Fibroblast of upper back skin (primary cell): ENCODE data around the gene RASSF8.

ENCODE experiments used
- DNase-seq: peaks from one replicate; pipeline ENCODE4 v3.0.0-alpha.2; 2013

Gene RASSF8

GRCh38 chr12:25993901-25994651, 35.6 kb downstream of the RASSF8 start:
- DNase-seq = peak; percentile 95

GRCh38 chr12:25994901-25995625, 36.6 kb downstream of the RASSF8 start:
- peak; percentile 35 for DNase-seq

DNA sequence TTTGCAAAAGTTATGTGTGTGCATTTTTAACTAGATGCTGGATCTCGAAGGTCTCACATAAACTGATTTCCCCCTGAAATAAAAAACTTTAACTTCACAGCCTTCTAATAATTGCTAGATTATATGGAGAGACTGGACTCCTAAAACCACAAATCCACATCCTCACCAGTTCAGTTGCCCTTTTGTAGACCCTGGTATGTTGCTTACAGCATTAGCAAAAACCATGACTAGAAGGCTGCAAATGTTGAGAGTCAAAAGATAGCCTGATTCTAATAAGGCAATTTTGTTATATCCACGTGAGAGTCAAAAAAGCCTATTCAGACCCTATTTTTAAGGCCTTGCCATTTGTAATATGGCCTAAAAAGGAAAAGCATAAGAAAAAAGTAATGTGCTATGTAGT, 37.4 kb downstream of the RASSF8 start:
- peak; percentile 59 for DNase-seq

DNA sequence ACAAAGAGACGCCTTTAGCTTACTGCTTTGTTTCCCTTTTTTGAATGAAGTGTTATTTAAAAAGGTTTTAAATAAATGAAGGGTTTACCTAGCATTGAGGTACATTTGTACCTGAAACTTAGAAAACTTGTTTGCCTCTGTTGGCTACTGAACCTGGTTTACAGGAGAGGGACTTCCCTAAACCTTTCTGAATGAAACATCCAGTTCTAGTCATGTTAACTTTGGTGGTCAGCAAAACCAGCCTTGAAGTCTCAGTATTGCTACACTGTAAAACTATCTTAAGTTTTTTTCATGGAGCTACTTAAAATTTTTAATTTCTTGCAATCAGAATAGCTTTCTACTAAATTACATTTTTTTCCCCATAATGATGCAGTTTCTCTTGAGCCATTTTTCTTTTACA, 38.2 kb downstream of the RASSF8 start:
- no peak for DNase-seq

- DNase-seq = peak; percentile 95
These were observed 38.9 kb downstream of the RASSF8 start for GRCh38 chr12:25997201-25997963.

- DNase-seq = no peak
These were observed 42.4 kb downstream of the RASSF8 start for GRCh38 chr12:26000898-26001297.

- DNase-seq = no peak
These were observed 43.0 kb downstream of the RASSF8 start for GRCh38 chr12:26001530-26001929.

- no peak for DNase-seq
These were observed 44.6 kb downstream of the RASSF8 start for GRCh38 chr12:26003065-26003464.

GRCh38 chr12:26007566-26007965, 49.1 kb downstream of the RASSF8 start:
- DNase-seq = no peak

DNA sequence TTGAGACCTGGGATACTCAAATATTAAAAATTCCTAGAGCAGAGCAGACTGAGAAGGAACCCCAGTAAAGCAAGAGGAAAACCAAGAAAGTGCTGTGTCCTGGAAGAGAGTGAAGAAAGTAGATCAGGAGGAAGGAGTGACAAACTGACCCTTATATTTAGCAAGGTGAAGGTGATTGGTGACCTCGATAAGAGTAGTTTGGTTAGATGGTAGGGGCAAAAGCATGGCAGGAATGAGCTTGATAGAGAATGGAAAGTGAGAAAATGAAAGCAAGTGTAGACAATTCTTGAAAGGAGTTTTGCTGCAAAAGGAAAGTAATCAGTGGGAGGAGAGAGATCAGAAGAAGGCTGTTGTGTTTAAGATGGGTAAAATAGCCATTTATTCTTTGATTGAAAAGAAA, 51.1 kb downstream of the RASSF8 start:
- DNase-seq = no peak

DNA sequence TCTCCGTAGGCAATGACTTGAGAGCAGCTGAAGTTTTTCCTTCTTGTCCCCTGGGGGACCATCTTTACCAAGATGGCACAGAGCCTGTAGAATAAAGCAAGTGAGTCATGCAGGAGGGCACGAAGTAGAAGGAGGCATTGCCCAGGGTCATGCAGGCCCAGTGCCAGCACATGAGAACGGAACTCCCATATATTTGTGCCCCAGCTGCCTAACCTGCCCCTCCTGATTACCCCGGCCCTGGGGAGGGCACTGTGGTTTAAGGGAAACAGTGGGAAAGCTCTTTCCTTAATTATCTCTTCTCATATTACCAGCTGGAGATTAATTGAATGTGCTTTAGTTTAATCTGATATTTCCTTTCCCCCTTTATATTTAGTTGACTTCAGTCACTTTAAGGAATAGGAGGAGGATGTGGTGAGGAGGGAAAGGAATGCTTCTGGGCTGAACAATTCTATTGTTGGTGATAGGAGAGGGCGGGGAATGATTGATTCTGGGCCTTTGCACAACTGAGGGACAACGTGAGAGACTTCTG, 51.9 kb downstream of the RASSF8 start:
- peak; percentile 57 for DNase-seq

- peak; percentile 83 for DNase-seq
These were observed 52.6 kb downstream of the RASSF8 start for GRCh38 chr12:26011099-26011498.

DNA sequence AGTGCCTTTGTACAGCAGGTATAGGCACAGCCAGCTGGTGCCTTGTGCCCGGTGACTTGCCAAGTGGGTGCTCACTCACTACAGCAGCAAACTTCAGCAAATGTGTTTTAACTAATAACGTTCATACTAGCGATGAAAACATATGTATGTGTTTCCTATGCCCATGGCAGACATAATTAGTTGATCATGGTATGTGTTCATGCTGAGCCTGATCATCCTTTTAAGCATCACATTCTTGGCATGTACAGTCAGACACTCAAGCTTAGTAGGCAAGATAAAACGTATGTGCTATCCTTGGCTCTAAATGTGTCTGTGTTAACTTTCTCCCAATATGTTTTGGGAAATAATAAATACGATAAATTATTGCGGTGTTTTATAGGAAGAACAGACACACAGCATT, 55.6 kb downstream of the RASSF8 start:
- no peak for DNase-seq

- no peak for DNase-seq
These were observed 58.0 kb downstream of the RASSF8 start for GRCh38 chr12:26016516-26016915.

GRCh38 chr12:26017484-26018211, 59.2 kb downstream of the RASSF8 start:
- DNase-seq = peak; percentile 51

GRCh38 chr12:26018926-26019325, 60.4 kb downstream of the RASSF8 start:
- no peak for DNase-seq

- no peak for DNase-seq
These were observed 63.1 kb downstream of the RASSF8 start for GRCh38 chr12:26021534-26021933.

- DNase-seq = no peak
These were observed 63.6 kb downstream of the RASSF8 start for GRCh38 chr12:26022043-26022442.

GRCh38 chr12:26026713-26027112, 68.2 kb downstream of the RASSF8 start:
- DNase-seq = no peak

GRCh38 chr12:26027401-26027800, 68.9 kb downstream of the RASSF8 start:
- DNase-seq = no peak

- DNase-seq = peak; percentile 63
These were observed 70.7 kb downstream of the RASSF8 start for GRCh38 chr12:26028953-26029735.

DNA sequence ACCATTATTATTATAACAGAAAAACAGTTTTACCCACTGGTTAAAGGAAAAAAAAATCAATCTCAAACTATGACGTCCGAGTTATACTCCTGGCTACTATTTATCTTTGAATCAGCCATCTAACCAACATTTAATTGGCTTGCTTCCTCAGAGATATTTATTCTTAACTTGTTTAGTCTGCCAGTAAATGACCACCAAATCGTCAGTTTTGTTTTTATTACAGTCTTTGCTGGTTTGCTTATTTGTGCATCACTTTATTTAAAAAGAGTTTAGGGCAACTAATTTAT, 71.2 kb downstream of the RASSF8 start:
- no peak for DNase-seq
